HepG2 (cell line): ENCODE measurements around the gene MORN5. TPM values are rescaled to one million over a fixed set of nuclear protein-coding genes. Genes with fewer than 3 reads are reported as not detected.

Experiments used
- ATAC-seq: fragments of 200-7000 bp; cut with Tn5 transposase; 3 replicates; pipeline ENCODE4 v1.9.1; 2020; ENCODE audit warnings: mild to moderate bottlenecking, moderate library complexity
- BruUV-seq: library from RNA; stranded (reverse); fragments of 400-500 nt; replicated peaks from 2 replicates; lab custom pipeline; 2021; lab: Mats Ljungman, UMichigan
- CTCF ChIA-PET: fragments of 300-600 bp; formaldehyde crosslinking; extraction: SDS; loops from one replicate; lab custom pipeline; 2021; ENCODE audit warnings: low total read pairs, inconsistent platforms, low intra/inter-chr PET ratio; lab: Yijun Ruan, JAX
- POLR2A ChIA-PET: fragments of 350-600 bp; sonication (Branson Sonifier 250); formaldehyde crosslinking; loops from one replicate; lab custom pipeline; 2020; ENCODE audit warnings: antibody characterized with exemption, inconsistent platforms; lab: Yijun Ruan, JAX
- DNase-seq: peaks from one replicate; pipeline ENCODE4 v3.0.0-alpha.2; 2015; ENCODE audit warnings: low spot score
- FAIRE-seq: peaks from 3 replicates; lab custom pipeline; 2011; peaks lifted over from hg19 to GRCh38; lab: Jason Lieb, UNC
- H2AFZ ChIP-seq: one replicate; pipeline ENCODE4 v1.6.1; 2011; ENCODE audit warnings: low read length, inconsistent platforms
- H3K27ac ChIP-seq: fragments of 300-600 bp; 3 replicates; pipeline ENCODE4 v1.8.0; 2011; ENCODE audit warnings: mixed run types, mild to moderate bottlenecking, mixed read lengths, low read length, inconsistent platforms; ENCODE audit not compliant: insufficient read depth; ENCODE audit errors: extremely low read length
- H3K27me3 ChIP-seq, 2 experiments: fragments of 200-600 bp in 1 of 2; 2 replicates in 1 of 2; 3 replicates in 1 of 2; pipeline versions ENCODE4 v1.6.0 to v1.8.0; 2011; ENCODE audit warnings: low read length in 2 of 2, mild to moderate bottlenecking in 2 of 2, moderate library complexity in 2 of 2, inconsistent platforms in 1 of 2; ENCODE audit not compliant: insufficient read depth in 2 of 2, control insufficient read depth in 1 of 2
- H3K36me3 ChIP-seq, 2 experiments: fragments of 200-600 bp in 1 of 2; replicated peaks in 1 of 2; 2 replicates in 1 of 2; 3 replicates in 1 of 2; pipeline versions ENCODE4 v1.5.1 to v1.8.0; 2011; ENCODE audit warnings: low read length in 2 of 2, inconsistent platforms in 1 of 2; ENCODE audit not compliant: insufficient read depth in 2 of 2, control insufficient read depth in 1 of 2
- H3K4me1 ChIP-seq: 2 replicates; pipeline ENCODE4 v1.5.1; 2012; ENCODE audit warnings: low read length, inconsistent platforms; ENCODE audit not compliant: insufficient read depth
- H3K4me2 ChIP-seq: 2 replicates; pipeline ENCODE4 v1.6.0; 2011; ENCODE audit warnings: low read depth, low read length, inconsistent platforms
- H3K4me3 ChIP-seq, 3 experiments: fragments of 200-600 bp in 1 of 3; sonication (generic), shearing (Covaris generic) in 1 of 3; replicated peaks in 1 of 3; 2 replicates each; pipeline ENCODE4 v1.5.1; 2011 to 2016; ENCODE audit warnings: low read length in 3 of 3, inconsistent platforms in 2 of 3, low read depth in 2 of 3, mild to moderate bottlenecking in 2 of 3, control low read depth in 1 of 3, mixed read lengths in 1 of 3; ENCODE audit not compliant: insufficient read depth in 1 of 3
- H3K79me2 ChIP-seq: one replicate; pipeline ENCODE4 v1.6.1; 2011; ENCODE audit warnings: low read length, inconsistent platforms; ENCODE audit not compliant: insufficient read depth
- H3K9ac ChIP-seq: 2 replicates; pipeline ENCODE4 v1.6.0; 2011; ENCODE audit warnings: mild to moderate bottlenecking, low read depth, low read length, inconsistent platforms; ENCODE audit not compliant: insufficient read depth
- H3K9me3 ChIP-seq: 2 replicates; pipeline ENCODE4 v1.5.1; 2012; ENCODE audit warnings: mild to moderate bottlenecking, low read length
- H4K20me1 ChIP-seq: 2 replicates; pipeline ENCODE4 v1.6.0; 2011; ENCODE audit warnings: inconsistent platforms, mild to moderate bottlenecking, low read length, moderate library complexity; ENCODE audit not compliant: insufficient read depth
- ASH2L ChIP-seq: fragments of 300-600, 200-600 bp; sonication (generic); IDR thresholded peaks from 2 replicates; pipeline ENCODE4 v1.7.0; 2017; ENCODE audit warnings: low read depth, mild to moderate bottlenecking, moderate library complexity, mixed read lengths, low read length; ENCODE audit not compliant: insufficient read length
- CEBPG ChIP-seq: IDR thresholded peaks from 2 replicates; pipeline ENCODE4 v1.6.1; 2016
- DPF2 ChIP-seq: sonication (generic); formaldehyde crosslinking; IDR thresholded peaks from 2 replicates; pipeline ENCODE4 v1.4.0; 2020; ENCODE audit warnings: mild to moderate bottlenecking, low read depth, missing genetic modification reagents, borderline replicate concordance
- ISL2 ChIP-seq: sonication (generic); formaldehyde crosslinking; IDR thresholded peaks from 2 replicates; pipeline ENCODE4 v1.5.0; 2020; ENCODE audit warnings: missing genetic modification reagents
- NCOA2 ChIP-seq: sonication (generic); formaldehyde crosslinking; IDR thresholded peaks from 2 replicates; pipeline ENCODE4 v1.8.0; 2022; ENCODE audit warnings: inconsistent platforms
- NFE2 ChIP-seq: sonication (generic); formaldehyde crosslinking; IDR thresholded peaks from 2 replicates; pipeline ENCODE4 v1.4.0; 2020; ENCODE audit warnings: missing genetic modification reagents
- PAXIP1 ChIP-seq: sonication (generic); formaldehyde crosslinking; conservative IDR thresholded peaks from 2 replicates; pipeline ENCODE4 v1.4.0; 2020; ENCODE audit warnings: mild to moderate bottlenecking, missing genetic modification reagents, moderate library complexity
- POLR2AphosphoS5 ChIP-seq: IDR thresholded peaks from 2 replicates; pipeline ENCODE4 v1.6.1; 2012; ENCODE audit warnings: low read depth, low read length
- TARDBP ChIP-seq: sonication (generic); formaldehyde crosslinking; IDR thresholded peaks from 2 replicates; pipeline ENCODE4 v1.8.0; 2022; ENCODE audit warnings: mild to moderate bottlenecking, missing genetic modification reagents
- ZNF253 ChIP-seq: sonication (generic); formaldehyde crosslinking; IDR thresholded peaks from 2 replicates; pipeline ENCODE4 v1.8.0; 2022; ENCODE audit warnings: mild to moderate bottlenecking, missing genetic modification reagents, borderline replicate concordance
- ZNF530 ChIP-seq: sonication (generic); formaldehyde crosslinking; IDR thresholded peaks from 2 replicates; pipeline ENCODE4 v1.5.0; 2020; ENCODE audit warnings: low read depth, mild to moderate bottlenecking, missing genetic modification reagents
- ZNF543 ChIP-seq: sonication (generic); formaldehyde crosslinking; IDR thresholded peaks from 2 replicates; pipeline ENCODE4 v1.4.0; 2020; ENCODE audit warnings: mild to moderate bottlenecking, missing genetic modification reagents
- WGBS: methylation state at CpG from one replicate; pipeline ENCODE4 v1.1.6; 2017; ENCODE audit warnings: low lambda C conversion rate; 5-methylcytosine and 5-hydroxymethylcytosine counted together
- in situ Hi-C: cut with HindIII; loops from 2 replicates; pipeline ENCODE4 v1.10.0; 2017; ENCODE audit warnings: low pct_unique_long_range_greater_than_20kb; ENCODE audit not compliant: extremely low pct_ligation_motif_present
- intact Hi-C: fragments of 100-400 bp; cut with micrococcal nuclease; formaldehyde crosslinking; loops from one replicate; pipeline ENCODE4 v1.10.0; 2022; ENCODE audit not compliant: unreplicated experiment
- polyA plus RNA-seq, 8 experiments: library from polyadenylated mRNA; depleted of rRNA in 3 of 8; stranded (reverse) in 7 of 8; unstranded in 1 of 8; fragments of >200 nt; fragmentation: Illumina TruSeq in 4 of 8; extraction: Trizol in 4 of 8; gene quantifications; 2 replicates each; pipeline versions ENCODE4 v1.2.1 to v1.2.3, GENCODE V29; 2011 to 2016; ENCODE audit warnings: low read depth in 4 of 8, missing spikeins in 1 of 8, mixed read lengths in 1 of 8; ENCODE audit not compliant: insufficient read depth in 1 of 8
- total RNA-seq, 5 experiments: library from RNA; depleted of rRNA; stranded (reverse); fragments of >200 nt; fragmentation: Illumina TruSeq; extraction: Trizol; gene quantifications; 2 replicates each; pipeline ENCODE4 v1.2.3, GENCODE V29; 2016; ENCODE audit warnings: low read depth in 1 of 5
- TF ChIP-seq, protein P1 (sequence below): IDR thresholded peaks from 2 replicates; pipeline ENCODE4 v1.6.1; 2016; ENCODE audit warnings: missing genetic modification reagents, missing compliant biosample characterization
- TF ChIP-seq, protein P2 (sequence below): IDR thresholded peaks from 2 replicates; pipeline ENCODE4 v1.6.1; 2016; ENCODE audit warnings: control low read depth

The MORN5 gene
- total and polyA plus RNA-seq, 2 of the 13 experiments (the other 11 are each of a cell fraction or from before 2014, with no cell fraction given) = not detected

- TF ChIP-seq PAXIP1 (CRISPR knock-in tag) (peak; percentile 82), ZNF543 (CRISPR knock-in tag) (no peak), CEBPG (CRISPR knock-in tag) (0 out of 2 replicates have a peak, but pooled peaks have one; percentile 12), ASH2L (no peak), ISL2 (CRISPR knock-in tag) (0 out of 2 replicates have a peak, but pooled peaks have one; percentile 15), POLR2AphosphoS5 (no peak), NCOA2 (CRISPR knock-in tag) (peak; percentile 32; the same call in 1 of the 2 replicates)
- TF ChIP-seq, protein P1, sequence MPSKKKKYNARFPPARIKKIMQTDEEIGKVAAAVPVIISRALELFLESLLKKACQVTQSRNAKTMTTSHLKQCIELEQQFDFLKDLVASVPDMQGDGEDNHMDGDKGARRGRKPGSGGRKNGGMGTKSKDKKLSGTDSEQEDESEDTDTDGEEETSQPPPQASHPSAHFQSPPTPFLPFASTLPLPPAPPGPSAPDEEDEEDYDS (CRISPR knock-in tag) = 0 out of 2 replicates have a peak, but pooled peaks have one; percentile 15
Observed at GRCh38 chr9:122140368-122141193, 19.1 kb upstream of the MORN5 start (continued).

DNA sequence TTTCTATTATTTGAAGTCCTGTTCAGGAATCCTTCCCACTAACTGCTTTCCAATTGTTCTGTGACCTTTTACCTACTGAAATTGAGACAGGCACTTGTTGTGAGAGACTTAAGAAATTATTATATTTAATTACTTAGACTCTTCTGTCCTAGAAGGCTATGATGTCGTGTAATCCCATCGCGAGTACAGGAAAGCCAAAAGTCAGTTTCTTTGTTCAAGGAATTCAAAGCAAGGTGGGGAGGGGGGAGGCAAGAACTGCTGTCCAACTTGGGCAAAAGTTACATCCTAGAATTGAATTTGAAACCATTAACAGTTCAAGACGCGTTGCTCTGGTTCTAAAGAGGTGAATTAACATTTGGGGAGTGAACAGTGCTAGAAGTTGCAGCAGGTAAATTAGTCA lies 18.0 kb upstream of the MORN5 start:
- WGBS = 97% methylated on average over 5 of the region's 5 CpGs
- CTCF ChIA-PET = no interaction called here
- TF ChIP-seq, protein P2, sequence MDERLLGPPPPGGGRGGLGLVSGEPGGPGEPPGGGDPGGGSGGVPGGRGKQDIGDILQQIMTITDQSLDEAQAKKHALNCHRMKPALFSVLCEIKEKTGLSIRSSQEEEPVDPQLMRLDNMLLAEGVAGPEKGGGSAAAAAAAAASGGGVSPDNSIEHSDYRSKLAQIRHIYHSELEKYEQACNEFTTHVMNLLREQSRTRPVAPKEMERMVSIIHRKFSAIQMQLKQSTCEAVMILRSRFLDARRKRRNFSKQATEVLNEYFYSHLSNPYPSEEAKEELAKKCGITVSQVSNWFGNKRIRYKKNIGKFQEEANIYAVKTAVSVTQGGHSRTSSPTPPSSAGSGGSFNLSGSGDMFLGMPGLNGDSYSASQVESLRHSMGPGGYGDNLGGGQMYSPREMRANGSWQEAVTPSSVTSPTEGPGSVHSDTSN (CRISPR knock-in tag) = no peak
- TF ChIP-seq DPF2 (CRISPR knock-in tag) (no peak), ZNF253 (CRISPR knock-in tag) (no peak), ZNF530 (CRISPR knock-in tag) (no peak), TARDBP (CRISPR knock-in tag) (no peak), NFE2 (no peak)

More for the DNA sequence above, 18.0 kb upstream of the MORN5 start:
- intact Hi-C loops (no loop called here), in situ Hi-C loops (loop anchor here (5.0 kb wide), 1 partner anchor 61 kb away; no protein-coding TSS in a partner anchor)
- POLR2A ChIA-PET = no interaction called here
- no peak overlapping the region for H3K4me3 ChIP-seq
- H2AFZ ChIP-seq = no peak overlapping the region
- ATAC-seq = no peak
- BruUV-seq = no TSS peak
- FAIRE-seq = no peak
- no peaks in the 10 kb centered on the region for H3K9me3 ChIP-seq
- H3K27me3 ChIP-seq = no peaks in the 10 kb centered on the region
- peaks cover 9 to 30% of the 10 kb centered on the region in 2 experiments for H3K36me3 ChIP-seq
- no peak overlapping the region for H3K9ac ChIP-seq
- no peak overlapping the region for H3K27ac ChIP-seq
- DNase-seq = no peak
- H3K4me2 ChIP-seq = no peak overlapping the region
- H4K20me1 ChIP-seq = no peaks in the 10 kb centered on the region
- H3K79me2 ChIP-seq = no peaks in the 10 kb centered on the region
- H3K4me1 ChIP-seq = peaks cover 59% of the 10 kb centered on the region
